Neural cell (in vitro differentiated cells): ENCODE data around the gene PLEKHA4. TPM values are rescaled to one million over a fixed set of nuclear protein-coding genes. Genes with fewer than 3 reads are reported as not detected.

Experiments
- H2AFZ ChIP-seq: fragments of 200-600, 300-800 bp; sonication (generic), shearing (Covaris generic); 2 replicates; pipeline ENCODE4 v1.6.0; 2014; ENCODE audit warnings: low read depth, mild to moderate bottlenecking, antibody characterized with exemption, low read length, moderate library complexity
- H3F3A ChIP-seq: fragments of 200-600 bp; shearing (Covaris generic); 2 replicates; pipeline ENCODE4 v1.6.1; 2016; ENCODE audit warnings: mild to moderate bottlenecking, moderate library complexity, mixed read lengths, antibody characterized with exemption, low read length; ENCODE audit not compliant: insufficient read depth, poor library complexity, severe bottlenecking
- H3K27ac ChIP-seq: fragments of 200-600, 300-800 bp; sonication (generic), shearing (Covaris generic); 2 replicates; pipeline ENCODE4 v1.5.1; 2014; ENCODE audit warnings: mild to moderate bottlenecking, low read length, moderate library complexity
- H3K27me3 ChIP-seq: fragments of 300-800, 200-600 bp; sonication (generic), shearing (Covaris generic); 2 replicates; pipeline ENCODE4 v1.6.0; 2014; ENCODE audit warnings: mild to moderate bottlenecking, low read depth, low read length, moderate library complexity; ENCODE audit not compliant: insufficient read depth
- H3K36me3 ChIP-seq: fragments of 300-800, 200-600 bp; sonication (generic), shearing (Covaris generic); 2 replicates; pipeline ENCODE4 v1.5.1; 2014; ENCODE audit warnings: mild to moderate bottlenecking, antibody characterized with exemption, low read length, moderate library complexity; ENCODE audit not compliant: insufficient read depth
- H3K4me2 ChIP-seq: fragments of 300-800, 200-600 bp; sonication (generic), shearing (Covaris generic); 2 replicates; pipeline ENCODE4 v1.6.0; 2014; ENCODE audit warnings: mild to moderate bottlenecking, low read length
- H3K4me3 ChIP-seq: fragments of 300-800, 200-600 bp; sonication (generic), shearing (Covaris generic); 2 replicates; pipeline ENCODE4 v1.5.1; 2014; ENCODE audit warnings: mild to moderate bottlenecking, low read length, moderate library complexity
- H3K79me2 ChIP-seq: fragments of 200-600 bp; shearing (Covaris generic); replicated peaks from 2 replicates; pipeline ENCODE4 v1.6.0; 2014; ENCODE audit warnings: mild to moderate bottlenecking, low read length, moderate library complexity; ENCODE audit not compliant: insufficient read depth
- H3K9ac ChIP-seq: fragments of 300-800, 200-600 bp; sonication (generic), shearing (Covaris generic); 2 replicates; pipeline ENCODE4 v1.6.1; 2016; ENCODE audit warnings: mild to moderate bottlenecking, low read length, mixed read lengths
- H3K9me2 ChIP-seq: fragments of 200-600 bp; shearing (Covaris generic); 2 replicates; pipeline ENCODE4 v1.6.1; 2016; ENCODE audit warnings: mild to moderate bottlenecking, low read length, mixed read lengths; ENCODE audit not compliant: insufficient read depth
- H3K9me3 ChIP-seq: fragments of 200-600, 300-800 bp; sonication (generic), shearing (Covaris generic); 2 replicates; pipeline ENCODE4 v1.6.1; 2016; ENCODE audit warnings: mild to moderate bottlenecking, mixed run types, low read length, moderate library complexity, mixed read lengths
- H4K20me1 ChIP-seq: fragments of 200-600 bp; shearing (Covaris generic); 2 replicates; pipeline ENCODE4 v1.6.1; 2016; ENCODE audit warnings: mild to moderate bottlenecking, mixed run types; ENCODE audit not compliant: insufficient read depth
- CTCF ChIP-seq: fragments of 450-650 bp; IDR thresholded peaks from 2 replicates; pipeline ENCODE4 v1.5.1; 2014; ENCODE audit warnings: antibody characterized with exemption, mild to moderate bottlenecking, moderate library complexity; ENCODE audit not compliant: poor library complexity, severe bottlenecking
- EP300 ChIP-seq: fragments of 450-650 bp; conservative IDR thresholded peaks from 2 replicates; pipeline ENCODE4 v1.6.1; 2014; ENCODE audit warnings: antibody characterized with exemption, mild to moderate bottlenecking, moderate library complexity; ENCODE audit not compliant: poor library complexity, severe bottlenecking
- EZH2 ChIP-seq: fragments of 200-600, 300-800 bp; shearing (Covaris generic), sonication (generic); IDR thresholded peaks from 2 replicates; pipeline ENCODE4 v1.6.1; 2014; ENCODE audit warnings: antibody characterized with exemption, low read length, borderline replicate concordance, mild to moderate bottlenecking; ENCODE audit not compliant: insufficient read depth, poor library complexity, severe bottlenecking
- MXI1 ChIP-seq: fragments of 450-650 bp; conservative IDR thresholded peaks from 2 replicates; pipeline ENCODE4 v1.6.1; 2014; ENCODE audit warnings: antibody characterized with exemption, mild to moderate bottlenecking; ENCODE audit not compliant: poor library complexity, severe bottlenecking
- POLR2AphosphoS5 ChIP-seq: IDR thresholded peaks from 2 replicates; pipeline ENCODE4 v1.6.1; 2012
- RAD21 ChIP-seq: fragments of 450-650 bp; conservative IDR thresholded peaks from 2 replicates; pipeline ENCODE4 v1.6.1; 2014; ENCODE audit warnings: antibody characterized with exemption, mild to moderate bottlenecking, moderate library complexity
- REST ChIP-seq: IDR thresholded peaks from 2 replicates; pipeline ENCODE4 v1.6.1; 2012; ENCODE audit warnings: borderline replicate concordance
- SMC3 ChIP-seq: fragments of 450-650 bp; conservative IDR thresholded peaks from 2 replicates; pipeline ENCODE4 v1.6.1; 2014; ENCODE audit warnings: antibody characterized with exemption, mild to moderate bottlenecking, moderate library complexity; ENCODE audit not compliant: poor library complexity
- TAF1 ChIP-seq: IDR thresholded peaks from 2 replicates; pipeline ENCODE4 v1.6.1; 2012; ENCODE audit warnings: low read depth
- polyA plus RNA-seq: library from polyadenylated mRNA; depleted of rRNA; stranded (reverse); fragments of >200 nt; gene quantifications from 2 replicates; pipeline ENCODE4 v1.2.3, GENCODE V29; 2014

Gene PLEKHA4
- polyA plus RNA-seq, 1 donor from 2014 or later, result not detected

GRCh38 chr19:48859711-48860572 is 8.5 kb downstream of the PLEKHA4 start:
- no peak overlapping the region for H3K27ac ChIP-seq
- H3K4me2 ChIP-seq, result no peak overlapping the region
- H3K79me2 ChIP-seq, result no peaks in the 10 kb centered on the region
- H3K9me3 ChIP-seq, result no peaks in the 10 kb centered on the region
- H4K20me1 ChIP-seq, result no peaks in the 10 kb centered on the region
- no peaks in the 10 kb centered on the region for H3K36me3 ChIP-seq
- H3K9me2 ChIP-seq, result no peaks in the 10 kb centered on the region
- H2AFZ ChIP-seq, result no peak overlapping the region
- no peak overlapping the region for H3K4me3 ChIP-seq
- H3K9ac ChIP-seq, result no peak overlapping the region
- TF ChIP-seq POLR2AphosphoS5 (no peak), REST (no peak), CTCF (no peak), TAF1 (no peak), EZH2 (no peak), SMC3 (no peak), RAD21 (no peak), EP300 (no peak), MXI1 (no peak)
- no peaks in the 10 kb centered on the region for H3F3A ChIP-seq
- no peaks in the 10 kb centered on the region for H3K27me3 ChIP-seq

- Histone ChIP-seq H3K4me2 (no peak overlapping the region), H2AFZ (no peak overlapping the region), H3K79me2 (no peaks in the 10 kb centered on the region), H4K20me1 (no peaks in the 10 kb centered on the region), H3K27ac (no peak overlapping the region), H3K9me3 (no peaks in the 10 kb centered on the region), H3K9ac (no peak overlapping the region), H3F3A (no peaks in the 10 kb centered on the region), H3K9me2 (no peaks in the 10 kb centered on the region), H3K27me3 (no peaks in the 10 kb centered on the region), H3K4me3 (no peak overlapping the region), H3K36me3 (no peaks in the 10 kb centered on the region)
- no peak for TF ChIP-seq SMC3
Observed at GRCh38 chr19:48858984-48859710, 9.3 kb downstream of the PLEKHA4 start.
